ENCODE measurements around the gene TMUB2. TPM values are rescaled to one million over a fixed set of nuclear protein-coding genes. Genes with fewer than 3 reads are reported as not detected.

Gene TMUB2
- total RNA-seq, 2 donors from 2014 or later, result 26.6 to 39.6 TPM

GRCh38 chr17:44190481-44190880 is 3.7 kb downstream of the TMUB2 start:
- H3K27ac Mint-ChIP-seq, result peak overlapping the region; percentile 18

GRCh38 chr17:44191369-44191768 is 4.6 kb downstream of the TMUB2 start:
- H3K4me1 Mint-ChIP-seq, result peaks cover 7% of the 10 kb centered on the region
- H3K36me3 Mint-ChIP-seq (ENCODE audit: low read depth), result peaks cover 78% of the 10 kb centered on the region
- ATAC-seq (replicated peaks), result no peak

More at GRCh38 chr17:44190481-44190880, 3.7 kb downstream of the TMUB2 start:
- no peaks in the 10 kb centered on the region for H3K27me3 Mint-ChIP-seq
- H3K4me1 Mint-ChIP-seq, result peaks cover 7% of the 10 kb centered on the region
- H3K36me3 Mint-ChIP-seq (ENCODE audit: low read depth), result peaks cover 71% of the 10 kb centered on the region
- no peaks in the 10 kb centered on the region for H3K9me3 Mint-ChIP-seq
- no peak overlapping the region for H3K4me3 Mint-ChIP-seq
- no peak for ATAC-seq (replicated peaks)

GRCh38 chr17:44191941-44192496 is 5.2 kb downstream of the TMUB2 start:
- no peak for ATAC-seq (replicated peaks)
- H3K27ac Mint-ChIP-seq, result no peak overlapping the region
- no peaks in the 10 kb centered on the region for H3K9me3 Mint-ChIP-seq
- no peak overlapping the region for H3K4me3 Mint-ChIP-seq
- peaks cover 79% of the 10 kb centered on the region for H3K36me3 Mint-ChIP-seq (ENCODE audit: low read depth)
- H3K4me1 Mint-ChIP-seq, result peaks cover 7% of the 10 kb centered on the region
- no peaks in the 10 kb centered on the region for H3K27me3 Mint-ChIP-seq

More at GRCh38 chr17:44191369-44191768, 4.6 kb downstream of the TMUB2 start:
- no peak overlapping the region for H3K27ac Mint-ChIP-seq
- no peaks in the 10 kb centered on the region for H3K9me3 Mint-ChIP-seq
- H3K4me3 Mint-ChIP-seq, result no peak overlapping the region
- no peaks in the 10 kb centered on the region for H3K27me3 Mint-ChIP-seq

DNA sequence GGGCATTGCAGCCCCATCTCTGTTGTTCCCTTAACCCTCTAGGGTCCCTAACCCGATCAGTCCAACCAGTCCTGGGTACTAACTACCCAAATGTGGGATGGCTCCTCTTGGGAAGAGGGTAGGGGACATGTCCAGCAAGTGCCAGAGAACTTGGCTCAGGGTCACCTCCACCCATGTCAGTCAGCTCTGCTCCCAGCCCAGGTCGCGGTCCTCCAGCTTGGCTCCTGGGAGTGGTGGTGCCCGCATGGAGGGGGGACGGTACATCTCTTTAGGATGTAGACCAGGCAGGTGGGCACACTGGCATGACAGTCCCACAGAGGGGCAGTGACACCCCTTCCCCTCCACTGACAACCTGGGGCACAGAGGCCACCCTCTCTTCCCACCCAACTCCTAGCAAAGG is 6.0 kb downstream of the TMUB2 start:
- no peak for ATAC-seq (replicated peaks)
- H3K36me3 Mint-ChIP-seq (ENCODE audit: low read depth), result peaks cover 86% of the 10 kb centered on the region
- H3K4me3 Mint-ChIP-seq, result no peak overlapping the region
- no peaks in the 10 kb centered on the region for H3K27me3 Mint-ChIP-seq
- no peak overlapping the region for H3K27ac Mint-ChIP-seq
- H3K4me1 Mint-ChIP-seq, result peaks cover 9% of the 10 kb centered on the region
- H3K9me3 Mint-ChIP-seq, result no peaks in the 10 kb centered on the region

GRCh38 chr17:44193326-44194084 is 6.7 kb downstream of the TMUB2 start:
- Mint-ChIP-seq H3K27me3 (no peaks in the 10 kb centered on the region), H3K9me3 (no peaks in the 10 kb centered on the region), H3K36me3 (ENCODE audit: low read depth) (peaks cover 92% of the 10 kb centered on the region), H3K4me3 (no peak overlapping the region), H3K27ac (no peak overlapping the region), H3K4me1 (peaks cover 8% of the 10 kb centered on the region)
- no peak for ATAC-seq (replicated peaks)

GRCh38 chr17:44197107-44197506 is 10.3 kb downstream of the TMUB2 start:
- Mint-ChIP-seq H3K36me3 (ENCODE audit: low read depth) (peaks cover 63% of the 10 kb centered on the region), H3K9me3 (no peaks in the 10 kb centered on the region), H3K27me3 (no peaks in the 10 kb centered on the region), H3K4me3 (peak overlapping the region; percentile 82), H3K27ac (peak overlapping the region; percentile 90), H3K4me1 (peaks cover 14% of the 10 kb centered on the region)
- ATAC-seq (replicated peaks), result no peak

DNA sequence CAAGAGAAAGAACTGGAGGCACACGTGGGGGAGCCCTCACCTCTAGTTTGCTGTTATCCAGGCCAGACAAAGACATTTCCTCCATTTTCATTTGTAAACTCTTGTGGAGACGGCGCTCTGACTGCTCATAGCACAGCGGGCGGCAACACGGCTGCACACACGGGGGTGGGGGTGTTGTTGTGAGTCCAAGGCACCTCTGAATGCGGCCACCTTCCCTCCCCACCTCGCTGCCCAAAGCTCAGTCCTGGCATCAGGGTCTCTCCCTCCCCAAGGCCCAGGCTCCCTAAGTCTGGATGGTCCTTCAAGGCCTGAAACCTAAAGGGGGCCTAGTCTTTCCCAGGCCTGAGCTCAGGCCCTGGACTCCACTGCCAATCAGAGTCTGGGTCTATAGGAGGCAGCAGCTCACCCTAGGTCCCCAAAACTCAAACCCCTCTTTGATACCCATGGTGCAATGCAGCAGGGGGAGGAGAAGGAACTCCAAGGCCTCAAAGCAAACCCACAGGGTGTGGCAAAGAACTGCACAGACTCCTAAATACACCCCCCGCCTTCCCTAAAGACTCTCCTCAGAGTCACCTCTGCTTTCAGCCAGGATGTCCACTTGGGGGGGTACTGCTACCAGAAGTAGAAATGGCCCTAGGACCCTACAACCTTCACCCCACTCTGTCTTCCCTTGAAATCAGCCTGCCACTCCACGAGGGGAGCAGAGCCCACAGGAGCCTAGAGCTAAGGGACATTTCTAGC is 11.4 kb downstream of the TMUB2 start:
- Mint-ChIP-seq H3K4me3 (peak overlapping the region; percentile 82), H3K27ac (peak overlapping the region; percentile 90), H3K9me3 (no peaks in the 10 kb centered on the region), H3K4me1 (peaks cover 18% of the 10 kb centered on the region), H3K27me3 (no peaks in the 10 kb centered on the region), H3K36me3 (ENCODE audit: low read depth) (peaks cover 54% of the 10 kb centered on the region)
- no peak for ATAC-seq (replicated peaks)

- Mint-ChIP-seq H3K27me3 (no peaks in the 10 kb centered on the region), H3K4me1 (peaks cover 26% of the 10 kb centered on the region), H3K27ac (peak overlapping the region; percentile 90), H3K4me3 (peak overlapping the region; percentile 82), H3K36me3 (ENCODE audit: low read depth) (peaks cover 46% of the 10 kb centered on the region), H3K9me3 (no peaks in the 10 kb centered on the region)
- ATAC-seq (replicated peaks), result peak; percentile 38
These were observed 12.2 kb downstream of the TMUB2 start for GRCh38 chr17:44198721-44199552.

DNA sequence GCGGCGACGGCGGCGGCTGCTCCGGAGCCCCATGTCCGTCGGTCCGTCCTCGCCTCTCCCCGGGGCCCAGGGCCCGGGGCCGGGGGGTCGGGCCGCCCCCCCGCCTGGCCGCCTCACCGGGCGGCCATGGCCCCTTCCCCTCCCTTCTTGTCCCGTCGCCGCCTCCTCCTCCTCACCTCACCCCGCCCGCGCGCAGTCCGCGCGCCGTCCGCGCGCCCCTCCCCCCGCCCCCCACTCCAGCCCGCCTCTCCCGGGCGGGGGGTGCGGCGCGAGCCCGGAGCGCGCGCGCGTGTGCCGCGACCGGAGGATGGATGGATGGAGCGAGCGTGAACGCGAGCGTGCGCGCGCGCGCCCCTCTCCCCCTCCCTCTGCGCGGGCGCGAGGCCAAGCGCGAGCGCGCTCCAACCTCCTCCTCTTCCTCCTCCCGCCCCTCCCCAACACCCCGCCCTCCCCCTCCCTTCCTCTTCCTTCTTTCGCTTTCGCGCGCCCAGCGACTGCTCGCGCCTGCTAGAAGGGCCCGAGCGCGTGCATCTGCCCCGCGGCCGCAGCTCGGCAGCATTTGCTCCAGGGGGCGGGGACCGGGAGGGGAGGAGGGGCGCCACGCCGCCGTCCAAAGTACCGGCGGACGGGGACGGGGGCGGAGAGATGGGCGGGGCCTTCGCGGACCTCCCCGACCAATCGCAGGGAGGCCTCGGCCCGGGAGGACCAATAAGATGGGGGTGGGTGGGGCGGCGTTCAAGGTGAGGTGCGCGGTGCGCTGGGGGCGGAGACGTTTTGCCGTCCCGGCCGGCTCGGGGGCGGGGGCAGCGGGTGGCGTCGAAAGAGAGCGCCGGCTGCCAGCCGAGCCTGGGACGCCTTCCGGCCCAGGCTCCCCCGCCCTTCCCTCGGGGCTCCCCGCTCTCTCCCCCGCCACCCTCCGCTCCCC is 13.0 kb downstream of the TMUB2 start, which contains the start of gene ATXN7L3:
TSS of gene ATXN7L3 (minus strand) at position 332 of the 925 bp plus-strand sequence. CDS start 1,814 bp downstream, outside the sequence.
- Mint-ChIP-seq H3K9me3 (no peaks in the 10 kb centered on the region), H3K4me3 (peak within 1 kb of the TSS; percentile 92), H3K27me3 (no peaks in the 10 kb centered on the region), H3K36me3 (ENCODE audit: low read depth) (peaks cover 37% of the 10 kb centered on the region), H3K27ac (peak within 1 kb of the TSS; percentile 94), H3K4me1 (peaks cover 29% of the 10 kb centered on the region)
- ATAC-seq (replicated peaks), result peak; percentile 88

GRCh38 chr17:44200478-44201155 is 13.8 kb downstream of the TMUB2 start:
- Mint-ChIP-seq H3K27me3 (no peaks in the 10 kb centered on the region), H3K9me3 (no peaks in the 10 kb centered on the region), H3K4me1 (peaks cover 29% of the 10 kb centered on the region), H3K27ac (peak overlapping the region; percentile 94), H3K36me3 (ENCODE audit: low read depth) (peaks cover 32% of the 10 kb centered on the region), H3K4me3 (peak overlapping the region; percentile 92)
- no peak for ATAC-seq (replicated peaks)

DNA sequence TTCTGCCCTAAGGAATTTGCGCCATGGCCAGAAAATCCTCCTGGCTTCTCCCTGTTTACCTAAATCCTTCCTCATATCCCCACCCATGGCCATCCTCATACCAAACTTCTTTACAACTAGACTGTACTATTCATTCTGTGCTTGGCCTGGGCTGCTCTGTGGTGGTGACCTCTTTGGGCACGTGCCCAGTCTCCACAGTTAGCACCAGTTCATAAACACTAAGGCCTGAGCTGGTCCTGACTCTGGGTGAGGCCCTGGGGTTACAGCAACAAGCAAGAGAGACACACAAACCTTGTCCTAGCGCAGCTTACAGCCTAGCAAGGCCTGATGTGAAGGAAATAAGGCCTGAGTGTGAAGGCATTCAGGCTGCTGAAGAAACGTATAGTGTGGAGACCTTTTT is 16.0 kb downstream of the TMUB2 start:
- no peaks in the 10 kb centered on the region for H3K27me3 Mint-ChIP-seq
- H3K4me1 Mint-ChIP-seq, result peaks cover 30% of the 10 kb centered on the region
- H3K36me3 Mint-ChIP-seq (ENCODE audit: low read depth), result peaks cover 28% of the 10 kb centered on the region

GRCh38 chr17:44203731-44204440 is 17.1 kb downstream of the TMUB2 start:
- no peak overlapping the region for H3K4me3 Mint-ChIP-seq
- peaks cover 32% of the 10 kb centered on the region for H3K36me3 Mint-ChIP-seq (ENCODE audit: low read depth)
- H3K9me3 Mint-ChIP-seq, result no peaks in the 10 kb centered on the region

More for the DNA sequence above, 16.0 kb downstream of the TMUB2 start:
- Mint-ChIP-seq H3K27ac (peak overlapping the region; percentile 24), H3K4me3 (no peak overlapping the region), H3K9me3 (no peaks in the 10 kb centered on the region)
- ATAC-seq (replicated peaks), result no peak

More at GRCh38 chr17:44203731-44204440, 17.1 kb downstream of the TMUB2 start:
- no peak for ATAC-seq (replicated peaks)
- Mint-ChIP-seq H3K27ac (peak overlapping the region; percentile 24), H3K4me1 (peaks cover 33% of the 10 kb centered on the region), H3K27me3 (no peaks in the 10 kb centered on the region)

Measured in activated T-helper 17 cell treated with anti-CD3 and anti-CD28 coated beads, Interleukin-2, amount 50 U/mL, for 72 hours (primary cell).